Measurements from ENCODE around the gene ANKRD53.

Gene ANKRD53

DNA sequence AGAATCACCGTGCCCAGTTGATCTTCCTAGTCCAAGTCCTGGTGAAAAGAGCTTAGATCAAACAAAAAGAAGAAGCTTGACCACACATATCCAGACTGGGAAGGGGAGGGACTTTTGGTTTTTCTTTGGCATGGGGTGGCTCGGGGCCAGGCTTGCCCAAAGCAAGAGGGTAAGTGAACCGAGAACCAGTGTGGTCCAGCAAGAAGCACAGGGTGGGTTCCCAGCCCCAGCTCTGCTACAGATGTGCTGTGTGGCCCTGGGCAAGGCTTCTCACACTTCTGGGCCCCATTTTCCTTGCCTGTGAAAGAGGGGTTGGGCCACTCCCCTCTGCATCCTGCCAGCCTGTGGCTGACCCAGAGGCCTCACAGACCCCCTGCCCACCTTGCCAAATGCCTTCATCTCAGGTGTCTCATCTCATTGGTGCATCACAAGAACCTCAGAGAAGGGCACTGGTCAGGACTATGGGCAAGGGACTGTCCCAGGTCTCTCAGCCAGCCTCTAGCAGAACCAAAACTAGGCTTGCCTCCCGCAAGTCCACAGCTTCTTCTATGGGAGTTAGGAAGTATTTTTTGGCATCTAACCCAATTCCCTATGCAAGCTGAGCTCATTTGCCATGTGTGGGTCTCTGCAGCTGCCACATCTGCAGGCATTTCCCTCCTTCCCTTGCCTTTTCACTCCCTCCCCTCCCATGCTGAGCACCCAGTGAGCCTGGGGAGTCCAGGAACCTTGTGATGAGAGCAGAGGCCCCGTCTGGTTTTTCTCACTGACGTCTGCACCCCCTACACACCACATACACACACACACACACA lies 35.8 kb upstream of the ANKRD53 start:
- TF ChIP-seq FOXP2 (optimal IDR thresholded peaks at IDR 0.05; ENCODE audit: borderline replicate concordance, extremely low read depth, extremely low read length, insufficient read depth) (no peak), TAF1 (IDR thresholded peaks at IDR 0.05; ENCODE audit: borderline replicate concordance, insufficient read depth, low read length) (no peak), POLR2AphosphoS5 (IDR thresholded peaks at IDR 0.05; ENCODE audit: low read depth, low read length) (no peak), SIN3A (IDR thresholded peaks at IDR 0.05; ENCODE audit: borderline replicate concordance, insufficient read depth, low read length) (no peak)
- TF ChIP-seq, protein P1, sequence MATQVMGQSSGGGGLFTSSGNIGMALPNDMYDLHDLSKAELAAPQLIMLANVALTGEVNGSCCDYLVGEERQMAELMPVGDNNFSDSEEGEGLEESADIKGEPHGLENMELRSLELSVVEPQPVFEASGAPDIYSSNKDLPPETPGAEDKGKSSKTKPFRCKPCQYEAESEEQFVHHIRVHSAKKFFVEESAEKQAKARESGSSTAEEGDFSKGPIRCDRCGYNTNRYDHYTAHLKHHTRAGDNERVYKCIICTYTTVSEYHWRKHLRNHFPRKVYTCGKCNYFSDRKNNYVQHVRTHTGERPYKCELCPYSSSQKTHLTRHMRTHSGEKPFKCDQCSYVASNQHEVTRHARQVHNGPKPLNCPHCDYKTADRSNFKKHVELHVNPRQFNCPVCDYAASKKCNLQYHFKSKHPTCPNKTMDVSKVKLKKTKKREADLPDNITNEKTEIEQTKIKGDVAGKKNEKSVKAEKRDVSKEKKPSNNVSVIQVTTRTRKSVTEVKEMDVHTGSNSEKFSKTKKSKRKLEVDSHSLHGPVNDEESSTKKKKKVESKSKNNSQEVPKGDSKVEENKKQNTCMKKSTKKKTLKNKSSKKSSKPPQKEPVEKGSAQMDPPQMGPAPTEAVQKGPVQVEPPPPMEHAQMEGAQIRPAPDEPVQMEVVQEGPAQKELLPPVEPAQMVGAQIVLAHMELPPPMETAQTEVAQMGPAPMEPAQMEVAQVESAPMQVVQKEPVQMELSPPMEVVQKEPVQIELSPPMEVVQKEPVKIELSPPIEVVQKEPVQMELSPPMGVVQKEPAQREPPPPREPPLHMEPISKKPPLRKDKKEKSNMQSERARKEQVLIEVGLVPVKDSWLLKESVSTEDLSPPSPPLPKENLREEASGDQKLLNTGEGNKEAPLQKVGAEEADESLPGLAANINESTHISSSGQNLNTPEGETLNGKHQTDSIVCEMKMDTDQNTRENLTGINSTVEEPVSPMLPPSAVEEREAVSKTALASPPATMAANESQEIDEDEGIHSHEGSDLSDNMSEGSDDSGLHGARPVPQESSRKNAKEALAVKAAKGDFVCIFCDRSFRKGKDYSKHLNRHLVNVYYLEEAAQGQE (IDR thresholded peaks at IDR 0.05; ENCODE audit: insufficient read depth in 1 of 2, low read depth in 2 of 2, low read length in 2 of 2), result no peak

DNA sequence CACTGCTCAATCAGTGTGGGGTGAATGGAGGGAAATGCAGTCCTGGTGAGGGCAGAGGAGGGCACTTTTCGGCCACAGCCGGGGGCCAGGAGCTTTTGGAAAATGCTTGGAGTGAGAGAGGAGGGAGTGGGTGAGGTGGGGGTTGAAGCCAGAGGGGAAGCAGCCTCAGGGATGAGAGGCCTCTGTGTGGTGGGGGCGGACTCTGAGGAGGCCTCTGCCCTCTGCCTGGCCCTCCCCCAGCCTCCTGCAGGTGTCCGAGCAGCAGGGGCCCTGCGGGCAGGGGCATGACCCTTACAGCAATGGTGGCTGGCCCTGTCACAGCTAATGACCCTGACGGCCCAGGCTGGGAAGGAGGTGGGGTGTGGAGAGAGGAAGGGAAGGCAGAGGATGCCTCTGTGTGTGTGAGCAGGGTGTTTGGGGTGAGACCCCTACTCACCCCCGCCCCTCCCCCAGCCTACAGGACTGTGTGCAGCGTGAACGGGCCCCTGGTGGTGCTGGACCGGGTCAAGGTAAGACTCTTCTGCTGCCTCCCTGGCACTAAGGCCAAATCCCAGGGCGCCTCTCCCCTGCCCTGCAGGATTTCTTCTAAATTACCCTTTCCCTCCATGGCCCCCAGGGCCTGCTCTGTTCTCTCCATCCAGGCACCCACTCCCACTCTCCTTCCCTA lies 35.1 kb upstream of the ANKRD53 start:
- TF ChIP-seq, protein P1 (IDR thresholded peaks at IDR 0.05; ENCODE audit: insufficient read depth in 1 of 2, low read depth in 2 of 2, low read length in 2 of 2), result no peak
- TF ChIP-seq SIN3A (IDR thresholded peaks at IDR 0.05; ENCODE audit: borderline replicate concordance, insufficient read depth, low read length), result no peak
- no peak for TF ChIP-seq POLR2AphosphoS5 (IDR thresholded peaks at IDR 0.05; ENCODE audit: low read depth, low read length)
- TF ChIP-seq TAF1 (IDR thresholded peaks at IDR 0.05; ENCODE audit: borderline replicate concordance, insufficient read depth, low read length), result no peak
- TF ChIP-seq FOXP2 (optimal IDR thresholded peaks at IDR 0.05; ENCODE audit: borderline replicate concordance, extremely low read depth, extremely low read length, insufficient read depth), result no peak

DNA sequence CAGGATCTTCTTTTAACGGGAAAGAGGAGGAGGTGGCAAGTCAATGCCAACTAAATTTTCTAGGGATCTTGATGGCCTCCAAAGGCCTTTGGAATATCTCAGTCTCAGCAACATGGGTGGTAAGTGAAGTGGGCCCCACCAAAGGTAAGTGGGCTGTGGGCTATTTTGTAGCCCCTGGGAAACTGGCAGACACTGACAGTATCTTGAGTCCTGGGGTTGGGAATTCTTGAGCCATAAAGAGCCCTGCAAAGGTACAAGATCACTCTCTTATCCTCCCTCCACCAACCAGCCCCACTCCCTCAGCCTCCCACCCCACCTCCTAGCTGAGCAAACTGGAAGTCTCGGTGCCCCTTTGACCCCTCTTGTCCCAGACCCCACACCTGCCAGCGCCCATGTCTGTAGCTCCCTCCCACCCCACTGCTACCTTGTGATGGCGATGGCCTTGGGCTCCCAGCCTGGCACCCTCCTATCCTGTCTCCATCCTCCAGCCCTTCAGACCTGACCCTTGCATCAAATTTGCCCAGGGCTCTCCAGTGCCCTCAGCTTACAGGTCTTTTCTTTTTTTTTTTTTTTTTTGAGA lies 34.2 kb upstream of the ANKRD53 start:
- TF ChIP-seq TAF1 (IDR thresholded peaks at IDR 0.05; ENCODE audit: borderline replicate concordance, insufficient read depth, low read length) (no peak), SIN3A (IDR thresholded peaks at IDR 0.05; ENCODE audit: borderline replicate concordance, insufficient read depth, low read length) (no peak), POLR2AphosphoS5 (IDR thresholded peaks at IDR 0.05; ENCODE audit: low read depth, low read length) (no peak), FOXP2 (optimal IDR thresholded peaks at IDR 0.05; ENCODE audit: borderline replicate concordance, extremely low read depth, extremely low read length, insufficient read depth) (no peak)
- TF ChIP-seq, protein P1 (IDR thresholded peaks at IDR 0.05; ENCODE audit: insufficient read depth in 1 of 2, low read depth in 2 of 2, low read length in 2 of 2), result no peak

DNA sequence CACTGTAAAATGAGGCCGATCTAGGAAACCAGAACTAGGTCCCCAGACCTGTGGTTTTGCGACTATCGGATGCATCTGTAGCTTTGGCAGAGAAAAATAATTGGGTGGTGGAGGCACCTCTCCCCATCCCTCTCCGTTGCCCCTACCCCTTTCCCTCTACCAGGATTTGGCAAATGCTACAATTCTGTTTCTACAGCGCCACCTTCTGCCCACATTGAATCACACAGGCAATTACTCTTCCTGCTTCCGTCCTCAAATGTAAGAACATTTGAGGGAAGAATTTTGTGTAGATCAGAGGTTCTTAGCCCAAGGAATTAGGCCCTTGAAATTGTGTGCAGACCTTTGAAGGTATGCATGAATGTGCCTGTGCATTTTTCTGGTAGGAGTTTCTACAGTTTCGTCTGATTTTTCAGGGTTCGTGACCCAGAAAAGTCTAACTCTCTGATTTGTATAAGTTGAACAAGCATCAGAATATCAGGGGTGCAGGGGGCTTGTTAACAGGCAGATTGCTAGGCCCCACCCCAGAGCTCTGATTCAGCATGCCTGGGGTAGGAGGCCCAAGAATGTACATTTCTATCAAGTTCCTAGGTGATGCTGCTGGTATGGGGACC lies 31.5 kb upstream of the ANKRD53 start:
- TF ChIP-seq FOXP2 (optimal IDR thresholded peaks at IDR 0.05; ENCODE audit: borderline replicate concordance, extremely low read depth, extremely low read length, insufficient read depth), result no peak
- TF ChIP-seq TAF1 (IDR thresholded peaks at IDR 0.05; ENCODE audit: borderline replicate concordance, insufficient read depth, low read length), result no peak
- TF ChIP-seq POLR2AphosphoS5 (IDR thresholded peaks at IDR 0.05; ENCODE audit: low read depth, low read length), result no peak
- TF ChIP-seq SIN3A (IDR thresholded peaks at IDR 0.05; ENCODE audit: borderline replicate concordance, insufficient read depth, low read length), result no peak
- TF ChIP-seq, protein P1 (IDR thresholded peaks at IDR 0.05; ENCODE audit: insufficient read depth in 1 of 2, low read depth in 2 of 2, low read length in 2 of 2), result no peak

Data from PFSK-1 (cell line).